K562 (cell line): ENCODE measurements around the gene BNIP2. TPM values are rescaled to one million over a fixed set of nuclear protein-coding genes. Genes with fewer than 3 reads are reported as not detected.

Experiments
- CXXC5 ChIP-seq: fragments of 250-450 bp; sonication (Bioruptor Pico); IDR thresholded peaks from 2 replicates; pipeline ENCODE4 v1.8.0; 2022; ENCODE audit warnings: inconsistent platforms, mild to moderate bottlenecking, moderate library complexity
- EGR1 ChIP-seq: fragments of 450-650 bp; conservative IDR thresholded peaks from 2 replicates; pipeline ENCODE4 v1.6.1; 2017; ENCODE audit warnings: mild to moderate bottlenecking
- EP400 ChIP-seq: fragments of 450-650 bp; IDR thresholded peaks from 2 replicates; pipeline ENCODE4 v1.6.1; 2017; ENCODE audit warnings: antibody characterized with exemption, mild to moderate bottlenecking, moderate library complexity
- ESRRA ChIP-seq: fragments of 450-650 bp; IDR thresholded peaks from 2 replicates; pipeline ENCODE4 v1.6.1; 2014; ENCODE audit warnings: low read depth, mild to moderate bottlenecking, moderate library complexity, borderline replicate concordance
- MAZ ChIP-seq, 2 experiments: fragments of 450-650 bp in 1 of 2; sonication (generic) in 1 of 2; formaldehyde crosslinking; IDR thresholded peaks in 1 of 2; conservative IDR thresholded peaks in 1 of 2; 2 replicates each; pipeline versions ENCODE4 v1.4.0 to v1.5.0; 2020; ENCODE audit warnings: mild to moderate bottlenecking in 1 of 2, missing genetic modification reagents in 1 of 2
- MTA2 ChIP-seq: fragments of 450-650 bp; IDR thresholded peaks from 2 replicates; pipeline ENCODE4 v1.6.1; 2016; ENCODE audit warnings: low read depth
- NFXL1 ChIP-seq: fragments of 450-650 bp; formaldehyde crosslinking; IDR thresholded peaks from 2 replicates; pipeline ENCODE4 v1.4.0; 2021; ENCODE audit warnings: mild to moderate bottlenecking
- RBM14 ChIP-seq: fragments of 200-400 bp; formaldehyde crosslinking; IDR thresholded peaks from 2 replicates; pipeline ENCODE4 v1.6.1; 2018; ENCODE audit warnings: low read depth, mild to moderate bottlenecking, low read length, moderate library complexity, borderline replicate concordance; ENCODE audit not compliant: insufficient read depth
- YY1 ChIP-seq, 3 experiments: IDR thresholded peaks; 2 replicates each; pipeline ENCODE4 v1.6.1; 2011; ENCODE audit warnings: low read length in 2 of 3, mild to moderate bottlenecking in 2 of 3, moderate library complexity in 2 of 3, borderline replicate concordance in 1 of 3, control low read depth in 1 of 3, low read depth in 1 of 3; ENCODE audit not compliant: insufficient read depth in 3 of 3, insufficient replicate concordance in 2 of 3, control insufficient read depth in 1 of 3, insufficient read length in 1 of 3; ENCODE audit errors: extremely low read depth in 1 of 3
- ZBTB40 ChIP-seq, 2 experiments: fragments of 450-650 bp in 1 of 2; sonication (generic) in 1 of 2; formaldehyde crosslinking in 1 of 2; IDR thresholded peaks; 2 replicates each; pipeline versions ENCODE4 v1.7.1 to v1.9.0; 2016 to 2022; ENCODE audit warnings: inconsistent platforms in 1 of 2, mild to moderate bottlenecking in 1 of 2, missing genetic modification reagents in 1 of 2
- ZNF184 ChIP-seq: sonication (generic); formaldehyde crosslinking; IDR thresholded peaks from 2 replicates; pipeline ENCODE4 v1.5.0; 2020; ENCODE audit warnings: missing genetic modification reagents
- ZNF639 ChIP-seq, 2 experiments: fragments of 200-800 bp in 1 of 2; sonication (Bioruptor generic) in 1 of 2; sonication (generic) in 1 of 2; formaldehyde crosslinking in 1 of 2; IDR thresholded peaks in 1 of 2; conservative IDR thresholded peaks in 1 of 2; 2 replicates each; pipeline versions ENCODE4 v1.5.0 to v1.6.1; 2016 to 2020; ENCODE audit warnings: missing compliant biosample characterization in 1 of 2, missing genetic modification characterization in 1 of 2, missing genetic modification reagents in 1 of 2
- polyA plus RNA-seq, 8 experiments: library from polyadenylated mRNA; depleted of rRNA in 4 of 8; stranded (reverse) in 5 of 8; unstranded in 3 of 8; fragments of >200 nt; fragmentation: Nextera tagmentation in 2 of 8; fragmentation: Illumina TruSeq in 1 of 8; extraction: Ambion mirVana in 2 of 8; extraction: Trizol in 1 of 8; gene quantifications; 2 replicates each; pipeline versions ENCODE4 v1.2.1 to v1.2.3, GENCODE V29; 2011 to 2014; ENCODE audit warnings: inconsistent platforms in 1 of 8, missing spikeins in 1 of 8
- total RNA-seq, 7 experiments: library from RNA; depleted of rRNA in 6 of 7; stranded (reverse); fragments of >200 nt in 6 of 7; fragmentation: Illumina TruSeq in 2 of 7; extraction: Trizol in 2 of 7; gene quantifications; 2 replicates each; pipeline versions ENCODE4 v1.2.1 to v1.2.3, GENCODE V29; 2011 to 2021; ENCODE audit warnings: low replicate concordance in 1 of 7
- TF ChIP-seq, protein P1 (sequence below): sonication (generic); formaldehyde crosslinking; IDR thresholded peaks from 2 replicates; pipeline ENCODE4 v1.8.0; 2022; ENCODE audit warnings: mild to moderate bottlenecking, low read depth, missing genetic modification reagents

Gene BNIP2
- total and polyA plus RNA-seq, 9 of the 15 experiments (the other 6 are each of a cell fraction or from before 2014, with no cell fraction given): 19.6 to 88.0 (median 52.5) TPM

DNA sequence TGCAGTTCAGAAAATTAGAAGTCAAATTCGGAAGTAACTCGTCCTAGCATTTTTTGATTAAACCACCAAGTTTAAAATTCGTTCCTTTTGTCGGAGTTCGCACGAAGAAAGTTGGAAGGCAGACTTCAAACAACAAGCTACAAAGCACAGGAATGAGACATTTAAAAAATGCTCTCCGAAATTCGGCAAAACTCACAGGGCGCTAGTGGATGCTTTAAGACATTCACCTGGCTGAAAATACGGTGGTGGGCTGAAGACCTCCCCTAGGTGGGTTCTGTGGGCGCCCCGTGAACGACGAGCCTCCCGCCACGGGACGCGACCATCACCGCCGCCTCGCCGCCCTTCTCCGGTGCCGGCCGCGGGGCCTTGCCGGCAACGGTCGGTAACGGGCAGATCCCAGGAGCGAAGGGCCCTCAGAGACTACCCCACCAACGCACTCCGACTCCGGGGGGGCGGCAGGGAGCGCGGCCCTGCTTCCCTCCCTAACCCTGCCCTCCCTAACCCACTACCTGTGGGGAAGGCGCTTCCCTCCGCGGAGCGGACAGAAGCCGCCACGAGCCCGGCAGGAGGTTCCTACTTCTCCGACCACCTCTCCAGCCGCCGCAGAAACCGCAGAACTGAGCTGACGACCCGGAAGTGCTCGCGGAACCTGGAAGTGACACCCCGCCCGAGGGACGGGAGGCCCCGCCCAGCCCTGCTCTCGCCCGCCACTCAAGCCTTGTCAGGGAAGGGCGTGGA is 32.1 kb downstream of the BNIP2 start, which contains the start of gene GTF2A2 (continued):
- TF ChIP-seq ZBTB40 (IDR thresholded peaks at IDR 0.05) (peak; percentile 94), ZBTB40 (CRISPR knock-in tag; IDR thresholded peaks at IDR 0.05) (no peak), ESRRA (peak; percentile 97; the same call in 1 of the 2 replicates), ZNF639 (CRISPR knock-in tag; conservative IDR thresholded peaks at IDR 0.05 in 1 of 2, IDR thresholded peaks at IDR 0.05 in 1 of 2) (peak in 1 of 2 experiments; percentile 63; a peak in 2 of 4 replicates), MAZ (CRISPR knock-in tag; conservative IDR thresholded peaks at IDR 0.05 in 1 of 2, IDR thresholded peaks at IDR 0.05 in 1 of 2) (peak; percentile 83), CXXC5 (CRISPR knock-in tag) (peak; percentile 80), YY1 (IDR thresholded peaks at IDR 0.05; ENCODE audit: borderline replicate concordance in 1 of 3, control insufficient read depth in 1 of 3, extremely low read depth in 1 of 3, insufficient read depth in 3 of 3, insufficient read length in 1 of 3, insufficient replicate concordance in 2 of 3, low read depth in 1 of 3, low read length in 2 of 3) (peak in 2 of 3 experiments; percentile 45 to 67), ZNF184 (CRISPR knock-in tag) (no peak), EP400 (peak; percentile 84), MTA2 (peak; percentile 50; the same call in 1 of the 2 replicates), NFXL1 (CRISPR knock-in tag) (no peak), EGR1 (peak; percentile 39), RBM14 (0 out of 2 replicates have a peak, but pooled peaks have one; percentile 33)
- TF ChIP-seq, protein P1, sequence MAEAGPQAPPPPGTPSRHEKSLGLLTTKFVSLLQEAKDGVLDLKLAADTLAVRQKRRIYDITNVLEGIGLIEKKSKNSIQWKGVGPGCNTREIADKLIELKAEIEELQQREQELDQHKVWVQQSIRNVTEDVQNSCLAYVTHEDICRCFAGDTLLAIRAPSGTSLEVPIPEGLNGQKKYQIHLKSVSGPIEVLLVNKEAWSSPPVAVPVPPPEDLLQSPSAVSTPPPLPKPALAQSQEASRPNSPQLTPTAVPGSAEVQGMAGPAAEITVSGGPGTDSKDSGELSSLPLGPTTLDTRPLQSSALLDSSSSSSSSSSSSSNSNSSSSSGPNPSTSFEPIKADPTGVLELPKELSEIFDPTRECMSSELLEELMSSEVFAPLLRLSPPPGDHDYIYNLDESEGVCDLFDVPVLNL (CRISPR knock-in tag): 0 out of 2 replicates have a peak, but pooled peaks have one; percentile 55
